Stimulated activated CD4-positive, alpha-beta T cell treated with anti-CD3 and anti-CD28 coated beads, Interleukin-1b, Interleukin-23, amount 100 ng/mL, for 48 hours (primary cell): ENCODE data around the gene MAGOH.

ENCODE experiments used
- DNase-seq: peaks from one replicate; pipeline ENCODE4 v3.0.0-alpha.2; 2020

Gene MAGOH

GRCh38 chr1:53183095-53183990, 55.0 kb downstream of the MAGOH start:
- DNase-seq = no peak

GRCh38 chr1:53182716-53183094, 55.6 kb downstream of the MAGOH start:
- no peak for DNase-seq

- DNase-seq = peak; percentile 84
Measured at GRCh38 chr1:53182111-53182593, 56.2 kb downstream of the MAGOH start.

DNA sequence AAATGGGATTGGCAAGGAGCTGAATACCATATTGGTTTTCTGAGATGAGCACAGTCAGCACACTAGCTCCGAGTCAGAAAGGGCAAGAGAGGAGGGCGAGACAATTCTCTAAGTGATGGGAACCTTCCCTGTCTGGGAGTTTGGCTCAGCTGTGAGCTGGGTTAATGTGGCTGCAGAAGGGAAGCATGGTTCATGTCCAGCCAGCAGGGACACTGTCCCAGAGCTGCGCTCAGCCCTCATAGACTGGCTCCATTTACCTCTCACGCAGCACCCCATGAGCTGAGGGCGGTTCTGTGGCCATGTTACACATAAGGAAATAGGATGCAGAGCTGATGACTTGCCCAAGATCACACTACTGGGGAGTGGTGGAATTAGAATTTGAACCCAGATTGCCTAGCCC, 57.4 kb downstream of the MAGOH start:
- no peak for DNase-seq

DNA sequence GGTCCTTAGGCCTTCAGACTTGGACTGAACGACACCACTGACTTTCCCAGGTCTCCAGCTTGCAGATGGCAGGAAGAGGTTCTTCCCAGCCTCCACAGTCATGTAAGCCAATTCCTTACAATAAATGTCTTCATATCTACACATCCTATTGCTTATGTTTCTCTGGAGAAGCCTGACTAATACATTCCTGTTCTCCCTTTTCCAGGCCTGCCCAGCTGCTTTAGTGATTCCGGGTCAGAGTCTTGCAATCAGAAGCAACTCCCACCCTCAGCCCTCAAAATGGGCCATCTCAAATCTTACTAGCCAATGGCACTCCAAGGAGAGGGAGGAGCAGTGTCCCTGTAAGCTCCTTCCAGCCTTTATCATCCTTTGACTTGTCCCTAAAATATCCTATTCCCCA, 58.1 kb downstream of the MAGOH start:
- DNase-seq = no peak
